Testis (tissue), 2 donors: ENCODE measurements around the gene FAF1.

ENCODE experiments used
- CTCF ChIP-seq, 3 experiments: fragments of 450-650 bp in 2 of 3; fragments of 200-600 bp in 1 of 3; sonication (generic) in 1 of 3; IDR thresholded peaks; one replicate each; pipeline ENCODE4 v1.5.1; 2016 to 2019; ENCODE audit warnings: antibody characterized with exemption in 3 of 3, mild to moderate bottlenecking in 2 of 3, moderate library complexity in 1 of 3
- POLR2A ChIP-seq: fragments of 450-650 bp; IDR thresholded peaks from one replicate; pipeline ENCODE4 v1.6.1; 2017; ENCODE audit warnings: antibody characterized with exemption, mild to moderate bottlenecking, moderate library complexity

GRCh38 chr1:50915621-50916020 lies 44.4 kb downstream of the FAF1 start:
- TF ChIP-seq POLR2A (no peak), CTCF (IDR thresholded peaks at IDR 0.05) (no peak)
